Heart right ventricle (tissue), 16 donors: ENCODE measurements around the gene CCNF. TPM values are rescaled to one million over a fixed set of nuclear protein-coding genes. Genes with fewer than 3 reads are reported as not detected.
"Not testable (repeated sequence)": the region's sequence is repeated elsewhere in the genome, so short reads cannot be mapped to it uniquely, and the experiment has no call there.

ENCODE experiments used
- ATAC-seq, 8 donors: fragments of 200-7000 bp; cut with Tn5 transposase; one replicate each; pipeline ENCODE4 v1.9.1; 2020; ENCODE audit warnings: mild to moderate bottlenecking in 8 of 8, moderate library complexity in 8 of 8, moderate number of reproducible peaks in 1 of 8
- DNase-seq, 2 donors: peaks; one replicate each; pipeline ENCODE4 v3.0.0-alpha.2; 2020
- H3K27ac ChIP-seq, 10 donors: fragments of 200-600 bp; sonication (generic) in 2 of 10; one replicate each; pipeline versions ENCODE4 v1.5.0 to v1.8.0; 2020 to 2022; ENCODE audit warnings: mild to moderate bottlenecking in 3 of 10
- H3K27me3 ChIP-seq, 7 donors: fragments of 200-600 bp; one replicate each; pipeline ENCODE4 v1.8.0; 2021 to 2022; ENCODE audit warnings: mild to moderate bottlenecking in 2 of 7
- H3K36me3 ChIP-seq, 9 donors: fragments of 200-600 bp; sonication (generic) in 1 of 9; one replicate each; pipeline versions ENCODE4 v1.5.0 to v1.8.0; 2020 to 2022; ENCODE audit warnings: mild to moderate bottlenecking in 2 of 9
- H3K4me1 ChIP-seq, 9 donors: fragments of 200-600 bp; sonication (generic) in 1 of 9; one replicate each; pipeline versions ENCODE4 v1.5.0 to v1.8.0; 2020 to 2022; ENCODE audit warnings: mild to moderate bottlenecking in 4 of 9
- H3K4me3 ChIP-seq, 10 donors: fragments of 200-600 bp; sonication (generic) in 2 of 10; one replicate each; pipeline versions ENCODE4 v1.5.0 to v1.8.0; 2020 to 2022; ENCODE audit warnings: mild to moderate bottlenecking in 7 of 10, moderate library complexity in 2 of 10
- H3K9me3 ChIP-seq, 11 donors: fragments of 200-600 bp in 10 of 11; sonication (generic) in 2 of 11; one replicate each; pipeline versions ENCODE4 v1.5.0 to v1.8.0; 2013 to 2022; ENCODE audit warnings: mild to moderate bottlenecking in 2 of 11, control low read depth in 1 of 11, moderate library complexity in 1 of 11
- WGBS, 2 donors: extraction: QIAGEN DNeasy Blood & Tissue Kit; methylation state at CpG; one replicate each; pipeline ENCODE4 v1.1.7; 2013; ENCODE audit warnings: inconsistent platforms in 1 of 2; 5-methylcytosine and 5-hydroxymethylcytosine counted together
- intact Hi-C, 10 donors: fragments of 100-400 bp; cut with DNase I; formaldehyde crosslinking; loops; one replicate each; pipeline versions ENCODE4 v1.11.1 to v1.14.2; 2022
- polyA plus RNA-seq, 2 donors: library from polyadenylated mRNA; stranded (reverse); fragments of 200-250 nt; gene quantifications; one replicate each; pipeline ENCODE4 v1.2.3, GENCODE V29; 2013
- total RNA-seq, 10 donors: library from RNA; stranded (reverse); fragmentation: NEBNext Ultra II Directional in 3 of 10; extraction: Animal tissue kit (Norgen Biotek cat#: 25700) in 3 of 10; gene quantifications; one replicate each; pipeline versions ENCODE4 v1.2.1 to v1.2.4, GENCODE V29; 2021 to 2023
- TF ChIP-seq, protein P1 (sequence below), 9 donors: fragments of 200-600 bp; sonication (generic) in 2 of 9; IDR thresholded peaks; one replicate each; pipeline versions ENCODE4 v1.5.0 to v1.8.0; 2021 to 2022; ENCODE audit warnings: antibody characterized with exemption in 9 of 9, mild to moderate bottlenecking in 5 of 9, moderate library complexity in 1 of 9
- donor health status: Arrhythmogenic right ventricular cardiomyopathy.
- donor health status: ischemic (EF 13 %, LVEDD 7.1; RV severe dilation, severe dysfunction).
- donor health status: healthy with polysubstance abuse.
- donor health status: DM: no; HTN: yes; CAD: no.
- donor health status: DM: no; HTN: no; CAD: no.
- donor health status: ischemic (EF 25% LVEDD 6.9; RV normal size, moderate dysfunction).
- donor health status: ischemic (EF 25% LVEDD 5.7; RV mildly dilated, moderate dysfunction).
- donor health status: healthy.
- donor health status: DM: yes; HTN: yes; CAD: no.
- donor health status: Ischemic cardiomyopathy.
- donor health status: ischemic (EF 35%, LVEDD 5.7; RV mildly dilated, moderate dysfunction).
- donor health status: nonischemic (EF 11% LVEDD 7.7; RV severe dilation, severe dysfunction).
- donor health status: DM: yes; HTN: yes; CAD: no.
- donor health status: PGD.
- donor health status: ischemic (EF 29% LVEDD 5.4; RV normal size, mild dysfunction).
- donor health status: nonischemic (EF 23%, LVEDD 6.1; RV moderate dilation, normal function).

The CCNF gene
- total and polyA plus RNA-seq, 12 donors: 0.51 to 3.4 (median 0.99) TPM

DNA sequence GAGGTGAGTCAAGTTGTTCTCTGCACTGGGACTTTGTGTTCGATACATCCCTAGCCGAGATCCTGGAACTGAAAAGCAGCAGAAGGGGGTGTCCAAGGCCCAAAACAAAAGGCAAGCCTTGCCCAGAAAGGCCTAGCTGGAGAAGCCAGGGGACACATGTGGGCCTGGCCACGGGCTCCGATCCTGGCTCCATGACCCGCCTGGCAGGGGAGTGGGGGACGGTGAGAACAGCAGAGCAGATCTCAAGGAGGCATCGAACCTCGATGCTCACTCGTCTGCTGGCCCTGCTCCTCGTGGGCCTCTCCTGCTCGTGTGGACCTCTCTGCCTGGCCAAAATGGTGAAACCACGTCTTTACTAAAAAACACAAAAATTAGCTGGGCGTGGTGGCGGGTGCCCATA, 8.9 kb downstream of the CCNF start:
- WGBS, 2 donors: 97 to 98% methylated on average over 14 of the region's 14 CpGs
- no peak overlapping the region for H3K27ac ChIP-seq
- intact Hi-C loops: loop anchor here in 2 of 10 donors (10.0 kb wide), 2 partner anchors 47 to 67 kb away; no protein-coding TSS in a partner anchor
- TF ChIP-seq, protein P1, sequence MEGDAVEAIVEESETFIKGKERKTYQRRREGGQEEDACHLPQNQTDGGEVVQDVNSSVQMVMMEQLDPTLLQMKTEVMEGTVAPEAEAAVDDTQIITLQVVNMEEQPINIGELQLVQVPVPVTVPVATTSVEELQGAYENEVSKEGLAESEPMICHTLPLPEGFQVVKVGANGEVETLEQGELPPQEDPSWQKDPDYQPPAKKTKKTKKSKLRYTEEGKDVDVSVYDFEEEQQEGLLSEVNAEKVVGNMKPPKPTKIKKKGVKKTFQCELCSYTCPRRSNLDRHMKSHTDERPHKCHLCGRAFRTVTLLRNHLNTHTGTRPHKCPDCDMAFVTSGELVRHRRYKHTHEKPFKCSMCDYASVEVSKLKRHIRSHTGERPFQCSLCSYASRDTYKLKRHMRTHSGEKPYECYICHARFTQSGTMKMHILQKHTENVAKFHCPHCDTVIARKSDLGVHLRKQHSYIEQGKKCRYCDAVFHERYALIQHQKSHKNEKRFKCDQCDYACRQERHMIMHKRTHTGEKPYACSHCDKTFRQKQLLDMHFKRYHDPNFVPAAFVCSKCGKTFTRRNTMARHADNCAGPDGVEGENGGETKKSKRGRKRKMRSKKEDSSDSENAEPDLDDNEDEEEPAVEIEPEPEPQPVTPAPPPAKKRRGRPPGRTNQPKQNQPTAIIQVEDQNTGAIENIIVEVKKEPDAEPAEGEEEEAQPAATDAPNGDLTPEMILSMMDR (IDR thresholded peaks at IDR 0.05): no peak
- DNase-seq (no peak), ATAC-seq (no peak)
- H3K36me3 ChIP-seq: peaks cover 0 to 67% (median 0%) of the 10 kb centered on the region in 9 donors
- H3K4me3 ChIP-seq: no peak overlapping the region
- H3K9me3 ChIP-seq: no peaks in the 10 kb centered on the region
- no peaks in the 10 kb centered on the region for H3K4me1 ChIP-seq
- no peaks in the 10 kb centered on the region for H3K27me3 ChIP-seq

DNA sequence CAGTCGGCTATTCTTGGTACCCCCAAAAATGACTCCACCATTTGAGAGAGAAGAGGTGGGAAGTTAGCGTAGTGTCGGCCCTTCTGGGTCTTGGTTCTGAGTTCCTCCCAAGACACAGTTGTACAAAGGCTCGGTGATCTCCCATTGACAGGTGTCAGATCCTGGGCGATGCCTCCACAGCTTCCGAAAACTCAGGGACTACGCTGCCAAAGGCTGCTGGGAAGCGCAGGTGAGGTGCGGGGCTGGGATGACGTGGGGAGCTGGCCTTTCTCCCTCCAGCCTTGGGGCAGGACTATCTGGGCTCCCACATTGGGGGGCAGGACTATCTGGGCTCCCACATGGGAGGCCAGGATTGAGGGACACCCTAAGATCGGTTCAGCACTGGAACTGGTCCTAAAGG, 10.4 kb downstream of the CCNF start:
- no peaks in the 10 kb centered on the region for H3K27me3 ChIP-seq
- intact Hi-C loops: loop anchor here in 2 of 10 donors (10.0 kb wide), 2 partner anchors 45 to 65 kb away; no protein-coding TSS in a partner anchor
- ATAC-seq (no peak), DNase-seq (no peak)
- H3K36me3 ChIP-seq: peaks cover 0 to 67% (median 3%) of the 10 kb centered on the region in 9 donors
- no peaks in the 10 kb centered on the region for H3K9me3 ChIP-seq
- H3K4me1 ChIP-seq: no peaks in the 10 kb centered on the region
- TF ChIP-seq, protein P1 (IDR thresholded peaks at IDR 0.05): no peak
- H3K4me3 ChIP-seq: no peak overlapping the region
- no peak overlapping the region for H3K27ac ChIP-seq
- WGBS, 2 donors: 94 to 97% methylated on average over 11 of the region's 11 CpGs

DNA sequence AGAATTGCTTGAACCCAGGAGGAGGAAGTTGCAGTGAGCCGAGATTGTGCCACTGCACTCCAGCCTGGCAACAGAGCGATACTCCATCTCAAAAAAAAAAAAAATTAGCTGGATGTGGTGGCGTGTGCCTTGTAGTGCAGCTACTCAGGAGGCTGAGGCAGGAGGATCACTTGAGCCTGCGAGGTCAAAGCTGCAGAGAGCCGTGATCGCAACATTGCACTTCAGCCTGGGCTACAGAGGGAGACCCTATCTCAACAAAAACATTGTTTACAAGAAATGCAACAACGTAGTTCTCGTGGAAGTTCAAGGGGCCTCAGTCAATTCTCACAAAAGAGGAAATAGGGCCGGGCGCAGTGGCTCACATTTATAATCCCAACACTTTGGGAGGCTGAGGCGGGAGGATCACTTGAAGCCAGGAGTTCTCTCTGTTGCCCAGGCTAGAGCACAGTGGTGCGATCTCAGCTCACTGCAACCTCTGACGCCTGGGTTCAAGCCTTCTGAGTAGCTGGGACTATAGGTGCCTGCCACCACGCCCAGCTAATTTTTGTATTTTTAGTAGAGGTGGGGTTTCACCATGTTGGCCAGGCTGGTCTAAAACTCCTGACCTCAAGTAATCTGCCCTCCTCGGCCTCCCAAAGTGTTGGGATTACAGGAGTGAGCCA, 12.0 kb downstream of the CCNF start:
- H3K36me3 ChIP-seq: peaks cover 0 to 75% (median 3%) of the 10 kb centered on the region in 9 donors
- ATAC-seq, H3K4me3 ChIP-seq, H3K9me3 ChIP-seq, H3K27ac ChIP-seq, H3K4me1 ChIP-seq, DNase-seq, intact Hi-C loops, H3K27me3 ChIP-seq: not testable (repeated sequence)
- WGBS, 2 donors: 82 to 91% methylated on average over 15 of the region's 15 CpGs

DNA sequence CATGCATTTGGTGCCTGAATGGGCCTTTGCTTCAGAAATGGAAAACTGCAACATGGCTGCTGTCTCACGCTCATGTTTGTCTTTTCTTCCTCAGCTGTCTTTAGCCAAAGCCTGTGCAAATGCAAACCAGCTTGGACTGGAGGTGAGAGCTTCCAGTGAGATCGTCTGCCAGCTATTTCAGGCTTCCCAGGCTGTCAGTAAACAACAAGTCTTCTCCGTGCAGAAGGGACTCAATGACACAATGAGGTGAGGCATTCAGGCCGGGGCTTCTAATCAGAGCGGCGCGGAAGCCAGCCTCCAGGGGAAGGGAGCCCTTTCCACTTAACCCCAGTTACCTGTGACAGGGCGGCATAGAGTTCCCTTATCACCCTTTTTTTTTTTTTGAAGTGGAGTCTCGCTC, 14.3 kb downstream of the CCNF start:
- Histone ChIP-seq H3K27me3 (no peaks in the 10 kb centered on the region), H3K9me3 (no peaks in the 10 kb centered on the region), H3K4me3 (no peak overlapping the region), H3K36me3 (peaks cover 0 to 74% (median 3%) of the 10 kb centered on the region in 9 donors), H3K4me1 (no peaks in the 10 kb centered on the region), H3K27ac (no peak overlapping the region)
- DNase-seq (no peak), ATAC-seq (no peak)
- WGBS, 2 donors: 78 to 86% methylated on average over 8 to 9 of the region's 9 CpGs
- TF ChIP-seq, protein P1 (IDR thresholded peaks at IDR 0.05): no peak
- intact Hi-C loops: no loop called here

DNA sequence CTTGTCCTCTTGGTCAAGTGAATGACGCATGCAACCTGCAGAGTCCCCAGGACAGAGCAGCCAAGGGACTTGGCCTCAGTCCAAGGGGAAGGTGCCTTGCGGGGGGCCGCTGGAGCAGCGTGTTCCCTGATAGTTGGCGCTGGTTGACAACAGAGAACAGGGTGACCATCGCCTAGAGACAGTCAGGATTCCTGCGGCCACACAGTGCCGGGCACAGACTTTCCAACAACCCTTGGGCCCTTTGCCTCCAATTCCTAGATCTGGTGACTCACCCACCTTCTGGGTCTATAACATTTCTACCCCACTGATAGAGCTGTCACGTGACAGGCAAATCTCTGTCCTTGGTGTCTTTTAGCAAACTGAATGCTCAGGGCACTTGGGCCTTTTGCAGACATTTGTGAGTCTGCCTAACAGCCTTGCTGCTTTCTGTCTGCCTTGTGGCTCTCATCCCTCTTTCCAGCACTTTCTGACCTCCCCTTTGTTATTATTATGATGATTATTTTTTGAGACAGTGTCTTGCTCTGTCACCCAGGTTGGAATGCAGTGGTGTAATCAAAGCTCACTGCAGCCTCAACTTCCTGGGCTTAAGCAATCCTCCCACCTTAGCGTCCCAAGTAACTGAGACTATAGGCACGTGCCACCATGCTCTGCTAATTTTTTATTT, 18.8 kb downstream of the CCNF start:
- 90 to 91% methylated on average over 11 of the region's 11 CpGs for WGBS, 2 donors
- Histone ChIP-seq H3K4me3 (no peak overlapping the region), H3K4me1 (no peaks in the 10 kb centered on the region), H3K27ac (no peak overlapping the region), H3K27me3 (no peaks in the 10 kb centered on the region), H3K9me3 (no peaks in the 10 kb centered on the region), H3K36me3 (peaks cover 0 to 94% (median 3%) of the 10 kb centered on the region in 9 donors)
- TF ChIP-seq, protein P1 (IDR thresholded peaks at IDR 0.05): no peak
- intact Hi-C loops: no loop called here
- DNase-seq (no peak), ATAC-seq (peak in 1 of 8 donors; percentile 39)
